GM12865 (cell line): ENCODE data around the gene CARTPT.
A peak's percentile ranks its signal among the peaks of the same experiment; 100 is the strongest.

Source experiments
- DNase-seq: peaks from one replicate; pipeline ENCODE4 v3.0.0; 2010; ENCODE audit warnings: low read depth
- H3K4me3 ChIP-seq: 2 replicates; pipeline ENCODE4 v1.5.1; 2011; ENCODE audit warnings: mild to moderate bottlenecking, low read depth, low read length, control low read depth
- CTCF ChIP-seq: IDR thresholded peaks from 2 replicates; pipeline ENCODE4 v1.5.1; 2011; ENCODE audit warnings: low read length, control low read depth, low read depth, inconsistent platforms; ENCODE audit not compliant: insufficient read depth; ENCODE audit errors: missing control alignments

The CARTPT gene

DNA sequence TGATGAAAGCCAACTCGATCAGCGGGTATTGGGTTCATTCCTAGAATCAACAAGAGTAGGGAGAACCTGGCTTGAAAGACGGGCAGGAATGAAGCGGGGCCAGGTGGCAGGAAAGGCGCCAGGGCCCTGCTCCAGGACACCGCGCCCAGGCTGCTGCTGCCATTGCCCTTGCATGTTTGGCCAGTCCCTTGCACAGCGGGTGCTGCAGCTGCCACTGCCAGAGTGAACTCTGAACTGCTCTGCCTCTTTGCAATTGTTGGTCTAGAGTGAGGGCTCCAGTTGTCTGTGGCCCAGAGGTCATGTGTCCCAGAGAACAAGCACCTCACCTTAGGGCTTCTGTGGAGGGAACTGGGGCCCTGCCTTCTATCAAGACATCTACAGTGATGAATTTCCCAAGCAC lies 24.0 kb upstream of the CARTPT start:
- no peak for DNase-seq
- no peak overlapping the region for H3K4me3 ChIP-seq
- no peak for TF ChIP-seq CTCF

- no peak for TF ChIP-seq CTCF
- H3K4me3 ChIP-seq = no peak overlapping the region
- DNase-seq = no peak
Observed at GRCh38 chr5:71695595-71695994, 23.5 kb upstream of the CARTPT start.

GRCh38 chr5:71697967-71698366 lies 21.1 kb upstream of the CARTPT start:
- no peak for DNase-seq
- TF ChIP-seq CTCF = peak; percentile 35
- no peak overlapping the region for H3K4me3 ChIP-seq

DNA sequence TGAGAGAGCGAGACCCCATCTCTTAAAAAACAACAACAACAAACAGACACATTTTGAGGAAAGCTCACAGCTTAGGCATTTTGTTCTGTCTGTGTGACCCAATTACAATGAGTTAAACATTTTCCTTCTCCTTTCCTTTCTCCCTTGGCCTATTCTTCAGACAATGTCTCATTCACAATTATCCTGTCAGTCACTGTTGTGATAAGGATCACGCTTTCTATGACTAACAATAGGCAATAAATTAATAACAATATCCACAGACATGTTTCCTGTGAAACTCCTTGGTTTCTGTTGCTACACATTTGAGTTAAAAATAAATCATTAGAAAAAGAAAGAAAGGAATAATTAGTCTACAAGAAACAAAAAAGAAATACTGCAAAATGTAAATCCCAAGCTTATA lies 19.8 kb upstream of the CARTPT start:
- no peak for TF ChIP-seq CTCF
- no peak overlapping the region for H3K4me3 ChIP-seq
- DNase-seq = no peak

DNA sequence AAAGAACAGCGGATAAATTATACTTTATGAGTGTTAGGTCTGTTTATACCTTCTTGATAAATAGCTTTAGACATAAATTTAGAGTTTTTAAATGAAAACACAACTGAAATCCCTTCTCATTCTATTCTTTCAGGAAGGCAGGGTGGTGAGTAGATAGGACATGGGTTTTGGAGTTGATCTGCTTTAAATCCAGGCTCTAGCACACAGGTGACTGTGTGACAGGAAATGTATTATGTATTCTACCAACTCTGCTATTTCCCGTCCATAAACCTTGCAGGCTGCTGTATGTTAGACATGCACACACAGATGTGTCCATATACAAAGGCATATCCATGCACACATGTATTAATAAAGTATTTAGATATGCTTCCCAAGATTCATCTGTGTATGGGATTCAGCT lies 19.3 kb upstream of the CARTPT start:
- no peak for TF ChIP-seq CTCF
- H3K4me3 ChIP-seq = no peak overlapping the region
- no peak for DNase-seq

DNA sequence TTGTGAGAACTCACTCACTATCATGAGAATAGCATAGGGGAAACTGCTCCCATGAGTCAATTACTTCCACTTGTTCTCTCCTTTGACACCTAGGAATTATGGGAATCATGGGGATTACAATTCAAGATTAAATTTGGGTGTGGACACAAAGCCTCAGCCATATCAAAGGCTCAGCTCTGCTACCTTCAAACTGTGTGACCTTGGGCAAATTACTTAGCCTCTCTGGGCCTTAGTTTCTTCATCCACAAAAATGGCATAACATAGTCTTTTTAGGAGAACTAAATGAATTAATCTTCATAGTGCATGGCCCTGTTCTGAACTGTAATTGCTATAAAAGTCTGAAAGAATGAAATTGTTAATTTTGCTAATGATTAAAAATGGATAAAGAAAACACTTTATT lies 18.3 kb upstream of the CARTPT start:
- no peak for DNase-seq
- no peak overlapping the region for H3K4me3 ChIP-seq
- no peak for TF ChIP-seq CTCF

DNA sequence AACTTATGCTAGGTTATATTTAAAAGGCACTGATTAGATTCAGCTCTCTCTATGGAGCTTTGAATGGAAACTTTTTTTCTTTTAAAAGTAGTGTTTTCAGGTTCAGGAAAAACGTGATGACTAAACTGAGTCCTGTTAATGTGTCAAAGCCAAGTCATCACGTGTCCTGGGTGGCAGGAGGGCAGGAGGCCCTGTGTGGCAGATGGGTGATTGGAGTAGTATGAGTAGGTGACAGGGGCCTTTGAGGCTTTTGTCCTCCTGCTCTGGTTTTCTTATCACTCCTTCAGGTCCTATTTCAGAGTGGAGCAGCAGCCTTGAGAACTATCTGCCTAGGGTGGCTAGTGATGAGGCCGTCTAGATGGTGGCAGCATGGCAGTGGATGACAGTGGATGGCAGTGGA lies 17.7 kb upstream of the CARTPT start:
- no peak overlapping the region for H3K4me3 ChIP-seq
- no peak for TF ChIP-seq CTCF
- DNase-seq = no peak
